WTC11 (cell line): Measurements from ENCODE around the gene ZEB1.

Experiments
- CBFB ChIP-seq: sonication (generic); formaldehyde crosslinking; IDR thresholded peaks from 2 replicates; pipeline ENCODE4 v1.8.1; 2022; ENCODE audit warnings: mild to moderate bottlenecking, low read depth, missing genetic modification reagents
- GABPB1 ChIP-seq: sonication (generic); formaldehyde crosslinking; IDR thresholded peaks from 2 replicates; pipeline ENCODE4 v1.8.1; 2023; ENCODE audit warnings: mild to moderate bottlenecking, missing genetic modification reagents
- PRRX2 ChIP-seq: fragments of 250-450 bp; sonication (Bioruptor Pico); IDR thresholded peaks from 2 replicates; pipeline ENCODE4 v1.8.0; 2021; ENCODE audit warnings: mild to moderate bottlenecking
- STAT6 ChIP-seq: sonication (generic); formaldehyde crosslinking; conservative IDR thresholded peaks from 2 replicates; pipeline ENCODE4 v1.8.1; 2023; ENCODE audit warnings: mild to moderate bottlenecking, low read depth, missing genetic modification reagents, moderate library complexity
- ZNF121 ChIP-seq: sonication (generic); formaldehyde crosslinking; IDR thresholded peaks from 2 replicates; pipeline ENCODE4 v1.8.0; 2023; ENCODE audit warnings: missing genetic modification reagents
- TF ChIP-seq, protein P1 (sequence below): fragments of 200-600 bp; IDR thresholded peaks from 2 replicates; pipeline ENCODE4 v1.8.0; 2022; ENCODE audit warnings: antibody characterized with exemption
- TF ChIP-seq, protein P2 (sequence below): sonication (generic); formaldehyde crosslinking; IDR thresholded peaks from 2 replicates; pipeline ENCODE4 v1.8.1; 2022; ENCODE audit warnings: mild to moderate bottlenecking, missing genetic modification reagents, moderate library complexity, borderline replicate concordance

GRCh38 chr10:31397852-31398251 is 78.8 kb downstream of the ZEB1 start:
- TF ChIP-seq, protein P1, sequence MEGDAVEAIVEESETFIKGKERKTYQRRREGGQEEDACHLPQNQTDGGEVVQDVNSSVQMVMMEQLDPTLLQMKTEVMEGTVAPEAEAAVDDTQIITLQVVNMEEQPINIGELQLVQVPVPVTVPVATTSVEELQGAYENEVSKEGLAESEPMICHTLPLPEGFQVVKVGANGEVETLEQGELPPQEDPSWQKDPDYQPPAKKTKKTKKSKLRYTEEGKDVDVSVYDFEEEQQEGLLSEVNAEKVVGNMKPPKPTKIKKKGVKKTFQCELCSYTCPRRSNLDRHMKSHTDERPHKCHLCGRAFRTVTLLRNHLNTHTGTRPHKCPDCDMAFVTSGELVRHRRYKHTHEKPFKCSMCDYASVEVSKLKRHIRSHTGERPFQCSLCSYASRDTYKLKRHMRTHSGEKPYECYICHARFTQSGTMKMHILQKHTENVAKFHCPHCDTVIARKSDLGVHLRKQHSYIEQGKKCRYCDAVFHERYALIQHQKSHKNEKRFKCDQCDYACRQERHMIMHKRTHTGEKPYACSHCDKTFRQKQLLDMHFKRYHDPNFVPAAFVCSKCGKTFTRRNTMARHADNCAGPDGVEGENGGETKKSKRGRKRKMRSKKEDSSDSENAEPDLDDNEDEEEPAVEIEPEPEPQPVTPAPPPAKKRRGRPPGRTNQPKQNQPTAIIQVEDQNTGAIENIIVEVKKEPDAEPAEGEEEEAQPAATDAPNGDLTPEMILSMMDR, result no peak
- TF ChIP-seq, protein P2, sequence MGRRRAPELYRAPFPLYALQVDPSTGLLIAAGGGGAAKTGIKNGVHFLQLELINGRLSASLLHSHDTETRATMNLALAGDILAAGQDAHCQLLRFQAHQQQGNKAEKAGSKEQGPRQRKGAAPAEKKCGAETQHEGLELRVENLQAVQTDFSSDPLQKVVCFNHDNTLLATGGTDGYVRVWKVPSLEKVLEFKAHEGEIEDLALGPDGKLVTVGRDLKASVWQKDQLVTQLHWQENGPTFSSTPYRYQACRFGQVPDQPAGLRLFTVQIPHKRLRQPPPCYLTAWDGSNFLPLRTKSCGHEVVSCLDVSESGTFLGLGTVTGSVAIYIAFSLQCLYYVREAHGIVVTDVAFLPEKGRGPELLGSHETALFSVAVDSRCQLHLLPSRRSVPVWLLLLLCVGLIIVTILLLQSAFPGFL (CRISPR knock-in tag), result no peak
- TF ChIP-seq ZNF121 (CRISPR knock-in tag) (no peak), STAT6 (no peak), GABPB1 (CRISPR knock-in tag) (no peak), PRRX2 (CRISPR knock-in tag) (no peak), CBFB (no peak)
